Brain microvascular endothelial cell (primary cell): Measurements from ENCODE around the gene WWC2.

Experiments used
- DNase-seq: peaks from one replicate; pipeline ENCODE4 v3.0.0-alpha.2; 2020
- H3K27ac ChIP-seq: fragments of 250-450 bp; sonication (Bioruptor Pico); 2 replicates; pipeline ENCODE4 v1.5.1; 2020; ENCODE audit warnings: mild to moderate bottlenecking, moderate library complexity
- H3K27me3 ChIP-seq: fragments of 250-450 bp; sonication (Bioruptor Pico); replicated peaks from 2 replicates; pipeline ENCODE4 v1.5.1; 2020; ENCODE audit warnings: mild to moderate bottlenecking
- H3K36me3 ChIP-seq: fragments of 250-450 bp; sonication (Bioruptor Pico); replicated peaks from 2 replicates; pipeline ENCODE4 v1.5.1; 2020; ENCODE audit warnings: mild to moderate bottlenecking
- H3K4me3 ChIP-seq: 2 replicates; pipeline ENCODE4 v1.5.1; 2011; ENCODE audit warnings: low read depth, mild to moderate bottlenecking, control low read depth, low read length, moderate library complexity
- in situ Hi-C: cut with HindIII; loops from 2 replicates; pipeline ENCODE4 v1.10.0; 2017; ENCODE audit warnings: low sequenced_read_pairs, low pct_ligation_motif_present
- TF ChIP-seq, protein P1 (sequence below): IDR thresholded peaks from 2 replicates; pipeline ENCODE4 v1.5.1; 2011; ENCODE audit warnings: low read depth, mild to moderate bottlenecking, moderate library complexity, low read length, control low read depth, inconsistent platforms; ENCODE audit errors: missing control alignments

The WWC2 gene

DNA sequence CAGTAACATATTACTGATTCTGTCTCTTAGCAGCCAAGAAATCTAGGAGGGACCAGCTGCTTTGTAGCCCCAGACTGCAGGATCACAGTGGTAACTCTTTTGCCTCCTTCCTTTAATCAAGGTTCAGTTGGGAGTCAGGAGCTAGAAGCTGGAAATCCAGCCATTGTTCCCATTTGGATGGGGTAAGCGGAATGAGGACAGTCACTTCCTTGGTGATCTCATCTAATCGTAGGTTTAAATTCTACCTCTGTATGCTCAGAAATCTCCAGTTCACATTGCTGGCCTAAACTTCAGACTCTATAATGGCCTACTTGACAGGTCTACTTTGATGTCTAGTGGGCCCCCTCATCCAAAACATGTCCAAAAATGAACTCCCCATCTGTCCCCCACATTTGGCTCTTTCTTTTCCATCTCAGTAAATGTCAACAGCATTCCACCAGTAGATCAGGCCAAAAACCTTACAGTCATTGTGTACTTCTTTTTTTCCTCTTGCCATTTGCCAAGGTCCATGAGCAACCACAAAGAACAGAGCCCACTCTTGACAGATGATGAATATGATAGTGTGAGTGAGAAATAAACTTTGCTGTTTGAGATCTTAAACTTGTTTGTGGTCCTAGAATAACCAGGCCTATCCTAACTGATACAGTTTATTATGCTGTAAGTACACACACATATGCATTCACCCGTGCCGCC is 40.1 kb downstream of the WWC2 start:
- no peak for DNase-seq

DNA sequence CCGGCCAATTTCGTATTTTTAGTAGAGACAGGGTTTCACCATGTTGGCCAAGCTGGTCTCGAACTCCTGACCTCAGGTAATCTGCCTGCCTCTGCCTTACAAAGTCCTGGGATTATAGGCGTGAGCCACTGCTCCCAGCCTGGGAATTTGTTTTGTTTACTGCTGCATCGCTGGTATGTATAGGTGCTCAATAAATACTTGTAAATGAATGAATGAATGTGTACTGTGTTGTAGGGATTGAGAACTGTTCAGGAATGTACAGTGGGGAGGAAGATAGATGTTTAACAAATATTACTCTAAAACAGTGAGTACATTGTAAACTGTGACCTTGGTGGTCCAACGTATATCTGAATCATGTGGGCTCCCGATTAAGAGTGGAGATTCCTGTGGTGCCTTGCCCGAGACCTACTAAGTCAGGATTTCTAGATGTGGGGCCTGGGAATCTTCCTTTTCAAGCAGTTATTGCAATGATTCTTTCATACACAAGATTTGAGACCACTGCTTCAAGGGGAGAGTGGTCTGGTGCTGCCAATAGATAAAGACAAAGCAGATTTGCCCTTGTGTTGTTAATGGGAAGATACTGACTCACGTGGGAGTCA is 41.0 kb downstream of the WWC2 start:
- TF ChIP-seq, protein P1, sequence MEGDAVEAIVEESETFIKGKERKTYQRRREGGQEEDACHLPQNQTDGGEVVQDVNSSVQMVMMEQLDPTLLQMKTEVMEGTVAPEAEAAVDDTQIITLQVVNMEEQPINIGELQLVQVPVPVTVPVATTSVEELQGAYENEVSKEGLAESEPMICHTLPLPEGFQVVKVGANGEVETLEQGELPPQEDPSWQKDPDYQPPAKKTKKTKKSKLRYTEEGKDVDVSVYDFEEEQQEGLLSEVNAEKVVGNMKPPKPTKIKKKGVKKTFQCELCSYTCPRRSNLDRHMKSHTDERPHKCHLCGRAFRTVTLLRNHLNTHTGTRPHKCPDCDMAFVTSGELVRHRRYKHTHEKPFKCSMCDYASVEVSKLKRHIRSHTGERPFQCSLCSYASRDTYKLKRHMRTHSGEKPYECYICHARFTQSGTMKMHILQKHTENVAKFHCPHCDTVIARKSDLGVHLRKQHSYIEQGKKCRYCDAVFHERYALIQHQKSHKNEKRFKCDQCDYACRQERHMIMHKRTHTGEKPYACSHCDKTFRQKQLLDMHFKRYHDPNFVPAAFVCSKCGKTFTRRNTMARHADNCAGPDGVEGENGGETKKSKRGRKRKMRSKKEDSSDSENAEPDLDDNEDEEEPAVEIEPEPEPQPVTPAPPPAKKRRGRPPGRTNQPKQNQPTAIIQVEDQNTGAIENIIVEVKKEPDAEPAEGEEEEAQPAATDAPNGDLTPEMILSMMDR = no peak
- Histone ChIP-seq H3K27me3 (no peaks in the 10 kb centered on the region), H3K36me3 (no peaks in the 10 kb centered on the region), H3K4me3 (no peak overlapping the region), H3K27ac (peak overlapping the region; percentile 78)
- in situ Hi-C loops = no loop called here
- DNase-seq = peak; percentile 47

More for the DNA sequence above, 40.1 kb downstream of the WWC2 start:
- no peak overlapping the region for H3K27ac ChIP-seq
- in situ Hi-C loops = no loop called here
- H3K36me3 ChIP-seq = no peaks in the 10 kb centered on the region
- no peak overlapping the region for H3K4me3 ChIP-seq
- TF ChIP-seq, protein P1 = no peak
- H3K27me3 ChIP-seq = no peaks in the 10 kb centered on the region

DNA sequence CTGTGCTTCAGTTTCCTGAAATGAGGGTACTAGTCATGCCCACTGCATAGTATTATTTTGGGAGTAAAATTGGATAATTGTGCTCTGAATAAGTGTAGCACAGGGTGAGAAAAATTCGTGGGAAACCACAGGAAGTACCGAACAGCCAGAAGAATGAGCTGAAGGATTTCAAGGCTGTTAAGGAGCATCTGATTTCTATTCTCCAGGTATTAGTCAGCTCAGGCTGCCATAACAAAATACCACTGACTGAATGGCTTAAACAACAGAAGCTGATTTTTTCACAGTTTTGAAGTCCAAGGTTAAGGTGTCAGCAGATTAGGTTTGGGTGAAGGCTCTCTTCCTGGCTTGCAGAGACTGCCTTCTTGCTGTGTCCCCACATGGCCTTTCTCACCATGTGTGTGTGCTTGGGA is 41.9 kb downstream of the WWC2 start:
- Histone ChIP-seq H3K27me3 (no peaks in the 10 kb centered on the region), H3K4me3 (no peak overlapping the region), H3K27ac (peak overlapping the region; percentile 78), H3K36me3 (no peaks in the 10 kb centered on the region)
- DNase-seq = peak; percentile 77
- in situ Hi-C loops = no loop called here
- TF ChIP-seq, protein P1 = no peak

DNA sequence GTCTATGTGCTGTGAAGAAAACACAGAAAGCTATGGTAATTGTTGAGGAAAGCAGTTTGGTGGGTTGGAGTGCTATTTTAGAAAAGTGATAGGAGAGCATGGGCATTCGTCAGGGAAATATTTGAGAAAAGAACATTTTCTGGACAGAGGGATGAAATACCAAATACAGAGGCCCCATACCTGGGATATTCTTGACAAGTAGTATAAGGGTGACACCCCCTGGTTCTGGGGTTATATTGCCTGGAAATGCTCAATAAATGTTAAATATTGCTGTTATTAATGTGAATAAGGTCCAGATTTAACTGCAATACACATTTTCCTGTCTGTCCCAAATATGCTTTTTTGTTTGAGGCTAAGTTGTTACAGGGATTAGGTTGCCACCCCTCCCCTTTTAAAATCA is 42.9 kb downstream of the WWC2 start:
- H3K27ac ChIP-seq = no peak overlapping the region
- H3K4me3 ChIP-seq = no peak overlapping the region
- H3K36me3 ChIP-seq = no peaks in the 10 kb centered on the region
- TF ChIP-seq, protein P1 = no peak
- in situ Hi-C loops = no loop called here
- DNase-seq = no peak
- H3K27me3 ChIP-seq = no peaks in the 10 kb centered on the region

- Histone ChIP-seq H3K4me3 (no peak overlapping the region), H3K27me3 (no peaks in the 10 kb centered on the region), H3K36me3 (no peaks in the 10 kb centered on the region), H3K27ac (no peak overlapping the region)
- no peak for DNase-seq
- in situ Hi-C loops = no loop called here
- TF ChIP-seq, protein P1 = no peak
Observed at GRCh38 chr4:183142571-183143550, 43.8 kb downstream of the WWC2 start.
